DOHH2 (cell line): ENCODE data around the gene ABHD3.

Source experiments
- EZH2phosphoT487 ChIP-seq: fragments of 200-600 bp; sonication (generic); IDR thresholded peaks from 2 replicates; pipeline ENCODE4 v1.6.1; 2017; ENCODE audit warnings: borderline replicate concordance, mild to moderate bottlenecking, antibody characterized with exemption, low read length, moderate library complexity, mixed read lengths
- TF ChIP-seq, protein P1 (sequence below): fragments of 200-600 bp; sonication (generic); IDR thresholded peaks from one replicate; pipeline ENCODE4 v1.5.1; 2014; ENCODE audit warnings: antibody characterized with exemption, mild to moderate bottlenecking, low read depth, low read length; ENCODE audit not compliant: poor library complexity, severe bottlenecking

DNA sequence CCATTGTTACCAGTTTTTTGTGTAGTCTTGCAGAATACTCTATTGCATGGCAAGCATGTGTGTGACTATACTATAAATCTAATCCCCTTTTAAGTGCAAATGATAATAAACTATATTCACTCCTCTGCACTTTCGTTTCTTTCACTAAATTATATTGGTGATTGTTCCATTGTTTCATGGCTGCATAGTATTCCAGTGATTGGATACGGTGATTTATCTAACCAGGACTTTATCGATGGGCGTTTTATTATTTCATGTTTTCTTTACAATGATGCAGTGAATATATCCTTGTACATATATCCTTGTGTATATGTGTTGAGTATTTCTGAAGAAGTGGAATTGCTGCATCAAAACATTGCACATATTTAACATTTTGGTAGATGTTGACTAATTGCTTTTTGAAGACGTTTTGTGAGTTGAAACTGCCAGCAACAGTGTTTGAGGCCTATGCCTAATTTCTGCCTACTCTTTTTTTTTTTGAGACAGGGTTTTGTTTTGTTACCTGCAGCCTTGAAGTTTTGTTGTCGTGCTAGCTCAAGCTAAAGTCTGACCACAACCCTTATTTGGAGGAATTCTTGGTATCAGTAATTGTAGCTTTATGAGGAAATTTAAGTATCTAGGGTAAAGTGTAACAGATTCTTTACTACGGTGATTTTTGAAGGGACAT lies 38.7 kb upstream of the ABHD3 start:
- TF ChIP-seq, protein P1, sequence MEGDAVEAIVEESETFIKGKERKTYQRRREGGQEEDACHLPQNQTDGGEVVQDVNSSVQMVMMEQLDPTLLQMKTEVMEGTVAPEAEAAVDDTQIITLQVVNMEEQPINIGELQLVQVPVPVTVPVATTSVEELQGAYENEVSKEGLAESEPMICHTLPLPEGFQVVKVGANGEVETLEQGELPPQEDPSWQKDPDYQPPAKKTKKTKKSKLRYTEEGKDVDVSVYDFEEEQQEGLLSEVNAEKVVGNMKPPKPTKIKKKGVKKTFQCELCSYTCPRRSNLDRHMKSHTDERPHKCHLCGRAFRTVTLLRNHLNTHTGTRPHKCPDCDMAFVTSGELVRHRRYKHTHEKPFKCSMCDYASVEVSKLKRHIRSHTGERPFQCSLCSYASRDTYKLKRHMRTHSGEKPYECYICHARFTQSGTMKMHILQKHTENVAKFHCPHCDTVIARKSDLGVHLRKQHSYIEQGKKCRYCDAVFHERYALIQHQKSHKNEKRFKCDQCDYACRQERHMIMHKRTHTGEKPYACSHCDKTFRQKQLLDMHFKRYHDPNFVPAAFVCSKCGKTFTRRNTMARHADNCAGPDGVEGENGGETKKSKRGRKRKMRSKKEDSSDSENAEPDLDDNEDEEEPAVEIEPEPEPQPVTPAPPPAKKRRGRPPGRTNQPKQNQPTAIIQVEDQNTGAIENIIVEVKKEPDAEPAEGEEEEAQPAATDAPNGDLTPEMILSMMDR, result no peak
- no peak for TF ChIP-seq EZH2phosphoT487
